Common myeloid progenitor, CD34-positive (primary cell): Measurements from ENCODE around the gene FHIT.

ENCODE experiments used
- CTCF ChIA-PET: fragments of 350-600 bp; sonication (Branson Sonifier 250); formaldehyde crosslinking; loops from one replicate; lab custom pipeline; 2021; ENCODE audit warnings: antibody characterized with exemption; lab: Charles Lee
- POLR2A ChIA-PET: fragments of 350-600 bp; sonication (Branson Sonifier 250); formaldehyde crosslinking; loops from one replicate; lab custom pipeline; 2021; ENCODE audit warnings: antibody characterized with exemption; lab: Charles Lee
- DNase-seq, 3 donors: peaks; one replicate each; pipeline versions ENCODE4 v3.0.0 to v3.0.0-alpha.2; 2013
- H3K27ac ChIP-seq, 2 experiments: 1 replicate in 1 of 2; 2 replicates in 1 of 2; pipeline ENCODE4 v1.7.0; 2013; ENCODE audit warnings: inconsistent platforms in 2 of 2, low read length in 2 of 2, mild to moderate bottlenecking in 2 of 2, low read depth in 1 of 2, moderate library complexity in 1 of 2; ENCODE audit not compliant: severe bottlenecking in 2 of 2, insufficient read depth in 1 of 2, poor library complexity in 1 of 2
- H3K27me3 ChIP-seq, 5 experiments: replicated peaks in 2 of 5; 1 replicate in 3 of 5; 2 replicates in 2 of 5; pipeline versions ENCODE4 v1.6.1 to v1.7.0; 2013; ENCODE audit warnings: low read length in 4 of 5, mild to moderate bottlenecking in 2 of 5, moderate library complexity in 2 of 5, inconsistent platforms in 1 of 5; ENCODE audit not compliant: insufficient read depth in 5 of 5, control insufficient read depth in 4 of 5
- H3K36me3 ChIP-seq, 4 experiments: 1 replicate in 2 of 4; 2 replicates in 2 of 4; pipeline versions ENCODE4 v1.6.1 to v1.7.0; 2013; ENCODE audit warnings: low read length in 3 of 4, control low read depth in 1 of 4, mild to moderate bottlenecking in 1 of 4; ENCODE audit not compliant: control insufficient read depth in 4 of 4, insufficient read depth in 4 of 4
- H3K4me1 ChIP-seq, 4 experiments: 1 replicate in 3 of 4; 2 replicates in 1 of 4; pipeline versions ENCODE4 v1.6.1 to v1.7.1; 2013; ENCODE audit warnings: low read length in 3 of 4, mild to moderate bottlenecking in 3 of 4, control low read depth in 1 of 4, inconsistent platforms in 1 of 4, moderate library complexity in 1 of 4; ENCODE audit not compliant: control insufficient read depth in 4 of 4, insufficient read depth in 4 of 4; ENCODE audit errors: control extremely low read depth in 1 of 4
- H3K4me3 ChIP-seq, 7 experiments: 1 replicate in 4 of 7; 2 replicates in 3 of 7; pipeline versions ENCODE4 v1.5.1 to v1.7.0; 2013; ENCODE audit warnings: mild to moderate bottlenecking in 7 of 7, low read length in 6 of 7, moderate library complexity in 6 of 7, inconsistent platforms in 2 of 7, low read depth in 2 of 7, control low read depth in 1 of 7; ENCODE audit not compliant: insufficient read depth in 4 of 7, control insufficient read depth in 1 of 7; ENCODE audit errors: extremely low read depth in 1 of 7
- H3K9me3 ChIP-seq, 5 experiments: 1 replicate in 4 of 5; 2 replicates in 1 of 5; pipeline versions ENCODE4 v1.6.1 to v1.7.1; 2013; ENCODE audit warnings: low read length in 4 of 5, mild to moderate bottlenecking in 2 of 5, inconsistent platforms in 1 of 5, low read depth in 1 of 5, moderate library complexity in 1 of 5; ENCODE audit not compliant: control insufficient read depth in 4 of 5, insufficient read depth in 2 of 5; ENCODE audit errors: control extremely low read depth in 1 of 5
- WGBS: methylation state at CpG from one replicate; pipeline ENCODE4 v1.1.5; 2013; ENCODE audit not compliant: insufficient coverage; 5-methylcytosine and 5-hydroxymethylcytosine counted together

The FHIT gene

DNA sequence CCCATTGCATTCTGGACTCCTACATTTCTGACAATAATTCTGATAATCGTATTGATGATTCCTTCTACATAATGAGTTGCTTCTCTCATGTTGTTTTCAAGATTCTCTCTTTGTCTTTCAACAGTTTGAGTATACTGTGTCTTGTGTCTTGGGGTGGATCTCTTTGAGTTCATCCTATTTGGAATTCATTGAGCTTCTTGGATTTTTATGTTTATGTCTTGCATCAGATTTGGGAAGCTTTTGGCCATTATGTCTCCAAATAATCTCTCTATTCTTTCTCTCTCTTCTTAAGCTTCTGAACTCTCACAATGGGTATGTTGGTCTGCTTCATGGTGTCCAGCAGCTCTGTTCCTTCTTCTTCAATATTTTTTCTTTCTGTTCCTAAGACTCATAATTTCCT is 592.2 kb downstream of the FHIT start:
- Histone ChIP-seq H3K27ac (no peak overlapping the region), H3K9me3 (peaks cover 0 to 16% (median 3%) of the 10 kb centered on the region in 5 experiments), H3K4me3 (no peak overlapping the region), H3K36me3 (no peaks in the 10 kb centered on the region), H3K27me3 (no peaks in the 10 kb centered on the region), H3K4me1 (no peaks in the 10 kb centered on the region)
- ChIA-PET CTCF (no interaction called here), POLR2A (no interaction called here)
- DNase-seq = no peak
- WGBS = no CpG with 5 or more reads among the region's 1 CpG

DNA sequence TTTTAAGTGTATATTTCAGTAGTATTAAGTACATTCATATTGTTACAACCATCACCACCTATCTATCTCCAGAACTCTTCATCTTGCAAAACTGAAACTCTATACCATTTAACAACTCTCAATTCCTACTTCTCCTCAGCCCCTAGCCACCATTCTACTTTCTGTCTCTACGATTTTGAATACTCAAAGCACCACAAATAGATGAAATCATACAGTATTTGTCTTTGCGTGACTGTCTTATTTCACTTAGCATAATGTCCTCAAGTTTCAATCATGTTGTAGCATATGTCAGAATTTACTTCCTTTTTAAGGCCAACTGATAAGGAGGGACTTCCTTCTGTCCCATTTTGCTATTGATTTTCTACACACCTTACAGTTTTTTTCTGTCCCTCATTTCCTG is 593.3 kb downstream of the FHIT start:
- WGBS = 100% methylated on average over 1 of the region's 2 CpGs
- Histone ChIP-seq H3K27me3 (no peaks in the 10 kb centered on the region), H3K4me1 (no peaks in the 10 kb centered on the region), H3K9me3 (peaks cover 0 to 11% (median 3%) of the 10 kb centered on the region in 5 experiments), H3K4me3 (no peak overlapping the region), H3K36me3 (no peaks in the 10 kb centered on the region), H3K27ac (no peak overlapping the region)
- no peak for DNase-seq
- CTCF ChIA-PET = no interaction called here
- POLR2A ChIA-PET = no interaction called here

DNA sequence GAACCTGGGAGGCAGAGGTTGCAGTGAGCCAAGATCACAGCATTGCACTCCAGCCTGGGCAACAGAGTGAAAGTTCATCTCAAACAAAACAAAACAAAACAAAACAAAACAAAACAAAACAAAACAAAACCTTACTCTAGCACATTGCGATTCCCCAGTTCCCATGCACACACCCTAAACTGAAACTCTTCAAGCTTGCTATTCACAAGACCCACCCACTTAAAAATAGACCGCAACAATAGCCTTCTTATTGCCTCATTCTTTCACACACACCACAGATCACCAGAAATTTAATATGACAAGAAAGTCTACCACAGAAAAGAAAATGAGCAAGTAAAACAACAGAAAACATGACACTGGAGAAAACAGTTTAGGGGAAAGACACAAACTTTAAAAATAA is 598.4 kb downstream of the FHIT start:
- no peak overlapping the region for H3K4me3 ChIP-seq
- CTCF ChIA-PET = no interaction called here

DNA sequence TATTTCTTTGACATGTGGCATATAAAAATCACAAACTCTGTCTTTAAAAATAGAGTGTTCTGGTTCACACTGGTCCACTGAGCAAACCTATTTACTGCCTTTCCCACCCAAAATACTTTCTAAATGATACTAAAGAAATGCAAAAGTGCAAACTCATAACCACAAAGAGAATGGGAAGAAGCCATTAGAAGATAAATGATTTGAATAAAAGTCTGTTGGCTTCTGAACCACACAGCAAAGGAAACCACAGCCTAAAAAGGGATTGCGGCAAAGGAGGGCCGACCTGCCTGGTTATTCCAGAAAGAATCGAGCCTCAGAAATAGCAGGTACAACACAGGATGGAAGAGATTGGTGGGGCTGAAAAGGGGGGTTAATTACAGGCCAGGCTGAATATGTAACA is 599.5 kb downstream of the FHIT start:
- peak in 2 of 3 donors; percentile 14 to 31 for DNase-seq
- 25% methylated on average over 3 of the region's 3 CpGs for WGBS

More for the DNA sequence above, 598.4 kb downstream of the FHIT start:
- Histone ChIP-seq H3K36me3 (no peaks in the 10 kb centered on the region), H3K27me3 (no peaks in the 10 kb centered on the region), H3K9me3 (peaks cover 0 to 9% (median 0%) of the 10 kb centered on the region in 5 experiments), H3K4me1 (peaks cover 0 to 8% (median 0%) of the 10 kb centered on the region in 4 experiments), H3K27ac (no peak overlapping the region)
- 100% methylated on average over 1 of the region's 2 CpGs for WGBS
- no peak for DNase-seq
- POLR2A ChIA-PET = no interaction called here

DNA sequence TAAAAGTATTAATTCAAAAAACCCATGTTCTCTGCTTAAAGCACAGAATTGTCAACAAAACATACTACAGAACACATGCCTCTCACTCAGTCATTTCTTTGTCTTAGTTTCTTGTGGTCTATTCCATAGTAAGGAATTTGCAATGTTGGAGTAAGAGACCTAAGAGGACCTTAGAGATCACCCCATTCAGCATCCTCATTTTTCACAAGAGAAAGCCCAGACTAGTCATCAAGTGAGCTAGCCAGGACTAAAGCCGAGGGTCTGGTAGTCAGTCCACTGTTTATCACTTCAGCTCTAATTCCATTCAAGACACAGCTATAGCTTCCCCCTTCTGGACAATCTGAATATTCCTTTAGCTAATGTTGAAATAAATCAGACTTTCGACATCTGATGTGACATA is 601.1 kb downstream of the FHIT start:
- WGBS = 100% methylated on average over 1 of the region's 2 CpGs
- DNase-seq = no peak
- H3K9me3 ChIP-seq = peaks cover 0 to 9% (median 0%) of the 10 kb centered on the region in 5 experiments
- H3K27me3 ChIP-seq = no peaks in the 10 kb centered on the region
- H3K36me3 ChIP-seq = no peaks in the 10 kb centered on the region
- peaks cover 0 to 8% (median 0%) of the 10 kb centered on the region in 4 experiments for H3K4me1 ChIP-seq
- no peak overlapping the region for H3K4me3 ChIP-seq
- POLR2A ChIA-PET = interaction anchor here (0.5 kb wide), 1 partner anchor 15 kb away, joined by 8 read pairs; no protein-coding TSS in a partner anchor
- no peak overlapping the region for H3K27ac ChIP-seq
- CTCF ChIA-PET = no interaction called here

More for the DNA sequence above, 599.5 kb downstream of the FHIT start:
- Histone ChIP-seq H3K4me1 (peaks cover 0 to 8% (median 0%) of the 10 kb centered on the region in 4 experiments), H3K4me3 (no peak overlapping the region), H3K36me3 (no peaks in the 10 kb centered on the region), H3K9me3 (peaks cover 0 to 9% (median 0%) of the 10 kb centered on the region in 5 experiments), H3K27me3 (no peaks in the 10 kb centered on the region), H3K27ac (no peak overlapping the region)
- CTCF ChIA-PET = no interaction called here
- POLR2A ChIA-PET = no interaction called here

DNA sequence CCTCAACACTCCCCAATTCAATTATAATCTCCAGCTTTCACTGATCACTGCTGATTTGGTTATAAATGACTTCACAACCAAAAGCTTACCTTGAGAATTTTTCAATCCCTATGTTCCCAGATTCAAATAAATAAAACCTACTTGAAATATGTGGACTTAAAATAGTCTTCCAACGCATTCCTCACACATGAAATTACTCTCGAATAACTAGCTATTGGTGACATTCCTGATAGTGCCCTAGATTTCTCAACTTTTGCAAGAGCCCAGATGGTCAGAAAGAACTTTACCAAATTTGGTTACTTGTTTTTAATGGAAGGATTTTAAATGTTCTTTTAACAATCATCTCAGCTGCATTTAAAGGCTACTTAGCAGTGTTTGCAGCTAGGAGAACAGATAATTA is 605.5 kb downstream of the FHIT start:
- POLR2A ChIA-PET = no interaction called here
- WGBS = 100% methylated on average over 2 of the region's 2 CpGs
- no peak overlapping the region for H3K27ac ChIP-seq
- peaks cover 0 to 9% (median 0%) of the 10 kb centered on the region in 5 experiments for H3K9me3 ChIP-seq
- no peaks in the 10 kb centered on the region for H3K4me1 ChIP-seq
- H3K27me3 ChIP-seq = no peaks in the 10 kb centered on the region
- no peak overlapping the region for H3K4me3 ChIP-seq
- CTCF ChIA-PET = no interaction called here
- no peaks in the 10 kb centered on the region for H3K36me3 ChIP-seq
- DNase-seq = no peak

DNA sequence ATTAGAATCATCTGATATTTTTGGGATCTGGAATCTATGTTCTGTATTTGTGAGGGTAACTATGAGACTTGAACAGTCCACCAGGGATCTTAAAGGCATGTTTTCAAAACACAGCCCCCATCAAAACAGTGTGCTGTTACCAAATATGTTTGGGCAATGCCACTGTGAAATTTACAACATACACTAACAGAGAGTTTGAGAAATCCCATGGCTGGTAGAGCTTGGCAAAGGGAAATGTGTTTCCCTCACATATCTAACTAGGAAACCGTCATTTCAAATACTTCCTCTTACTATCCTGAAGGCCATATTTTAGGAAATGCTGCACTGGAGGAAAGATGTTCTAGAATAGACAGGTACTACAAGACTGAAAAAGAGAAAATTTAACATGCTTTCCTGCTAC is 607.4 kb downstream of the FHIT start:
- Histone ChIP-seq H3K27ac (no peak overlapping the region), H3K36me3 (no peaks in the 10 kb centered on the region), H3K9me3 (peaks cover 0 to 2% (median 0%) of the 10 kb centered on the region in 5 experiments), H3K4me1 (no peaks in the 10 kb centered on the region), H3K27me3 (no peaks in the 10 kb centered on the region), H3K4me3 (no peak overlapping the region)
- DNase-seq = no peak
- no CpG with 5 or more reads among the region's 1 CpG for WGBS
- CTCF ChIA-PET = no interaction called here
- POLR2A ChIA-PET = no interaction called here
